ENCODE results near the gene PGM2.

PGM2 gene

DNA sequence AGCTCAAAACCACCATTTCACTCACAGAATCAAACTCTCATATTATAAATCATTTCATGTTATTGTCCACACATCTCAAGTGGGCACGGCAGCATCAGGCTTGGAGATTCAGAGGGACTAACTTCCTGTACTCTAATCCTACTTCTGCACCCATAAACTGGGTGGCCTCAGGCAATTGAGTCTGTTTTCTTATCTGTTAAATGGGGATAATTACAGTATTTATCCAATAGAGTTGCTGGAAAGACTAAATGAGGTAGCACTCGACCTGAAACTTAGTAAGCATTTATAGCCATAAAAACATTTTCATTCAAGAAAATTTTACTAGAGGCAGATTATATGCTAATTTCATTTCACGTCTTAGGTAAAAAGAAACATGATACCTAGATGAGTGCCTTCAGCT is 77.4 kb downstream of the PGM2 start:
- DNase-seq, result no peak

DNA sequence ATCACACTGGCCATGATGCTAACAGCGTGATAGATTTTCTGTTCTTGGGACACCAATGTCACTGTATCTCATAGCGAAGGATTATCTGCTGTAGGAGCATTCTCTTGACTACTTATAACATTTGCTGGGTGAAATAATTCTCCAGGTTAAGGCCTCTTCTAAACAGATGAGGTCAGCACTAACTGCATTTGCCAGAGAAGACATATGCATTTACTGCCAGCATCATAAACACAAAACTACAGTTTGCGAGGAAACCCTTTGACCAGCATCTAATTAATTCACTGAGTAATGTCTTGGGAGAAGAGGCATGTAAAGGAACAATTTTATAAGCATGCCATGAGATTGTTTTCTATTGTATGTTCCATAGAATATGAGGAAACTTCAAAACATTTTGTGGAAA is 78.3 kb downstream of the PGM2 start:
- no peak for DNase-seq

GRCh38 chr4:37905533-37906169 is 79.2 kb downstream of the PGM2 start:
- DNase-seq, result no peak

DNA sequence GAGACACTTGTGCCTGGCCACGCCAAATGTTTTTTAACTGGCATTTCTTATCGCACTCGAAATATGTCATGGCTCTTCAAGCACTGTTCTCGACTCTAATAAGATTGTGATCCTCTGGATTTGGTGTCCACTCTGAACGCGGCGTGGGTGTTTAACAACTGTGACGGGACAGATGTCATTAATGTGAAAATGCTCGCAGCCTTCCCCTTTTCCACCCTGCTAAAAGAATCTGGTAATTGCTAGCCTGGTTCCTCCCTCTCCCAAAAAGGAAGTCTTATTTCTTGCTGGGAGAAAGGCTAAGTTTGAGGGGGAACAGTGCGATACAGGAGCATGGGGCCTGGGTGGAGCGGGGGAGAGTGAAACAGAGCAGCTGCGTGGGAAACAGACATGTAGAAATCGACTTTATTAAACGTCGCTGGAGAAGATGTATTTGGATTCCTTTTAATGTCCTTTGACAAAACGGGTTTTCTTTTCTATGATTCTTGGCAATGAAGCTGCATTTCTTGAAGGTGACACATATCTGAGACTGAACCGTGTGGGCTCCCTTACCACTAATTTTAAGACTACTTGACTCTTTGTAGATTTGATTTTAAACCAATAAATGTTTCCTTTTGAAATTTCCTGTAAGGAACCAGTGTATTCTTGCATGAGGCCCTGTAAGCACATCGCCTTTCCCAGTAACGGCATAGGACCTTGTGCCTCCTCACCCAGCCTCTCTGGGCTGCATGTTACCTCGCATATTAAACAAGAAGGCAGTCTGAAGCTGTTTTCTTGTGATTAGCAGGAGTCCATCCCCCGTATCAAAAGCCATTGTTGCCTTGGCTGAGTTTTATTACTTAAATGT is 82.2 kb downstream of the PGM2 start:
- DNase-seq, result no peak

DNA sequence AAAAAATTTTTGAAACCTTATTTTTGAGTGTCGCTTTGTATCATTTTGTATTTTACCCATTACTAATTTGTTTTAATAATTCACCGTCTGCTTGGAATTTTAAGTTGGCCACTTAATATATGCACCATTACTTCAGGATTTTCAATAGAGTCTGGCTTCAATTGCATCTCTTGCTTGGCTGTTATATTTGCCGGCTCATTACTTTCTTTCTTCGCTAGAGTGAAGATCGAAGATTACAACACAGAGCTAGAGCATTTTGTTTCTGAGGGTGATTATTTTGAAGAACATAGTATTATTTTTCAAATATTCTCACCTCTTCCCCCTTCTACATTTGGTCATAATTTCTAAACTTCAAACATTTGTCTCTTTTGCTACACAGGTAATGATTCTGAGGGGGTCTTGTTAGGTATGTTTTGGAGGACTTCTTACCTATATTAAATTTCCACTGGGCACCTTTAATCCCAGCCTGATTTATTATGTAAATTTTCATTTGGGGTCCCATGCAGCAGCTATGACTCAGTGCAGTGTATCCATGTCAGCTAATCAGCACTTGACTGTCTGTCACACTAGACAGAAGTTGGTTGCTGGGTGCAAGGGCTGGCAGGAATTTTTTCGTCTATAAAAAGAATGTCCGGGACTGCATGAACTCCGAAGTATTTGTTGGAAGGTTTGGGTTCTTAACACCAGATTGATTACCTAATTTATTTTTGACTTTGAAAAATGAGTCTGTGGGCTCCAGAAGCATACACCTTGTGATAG is 83.0 kb downstream of the PGM2 start:
- no peak for DNase-seq

DNA sequence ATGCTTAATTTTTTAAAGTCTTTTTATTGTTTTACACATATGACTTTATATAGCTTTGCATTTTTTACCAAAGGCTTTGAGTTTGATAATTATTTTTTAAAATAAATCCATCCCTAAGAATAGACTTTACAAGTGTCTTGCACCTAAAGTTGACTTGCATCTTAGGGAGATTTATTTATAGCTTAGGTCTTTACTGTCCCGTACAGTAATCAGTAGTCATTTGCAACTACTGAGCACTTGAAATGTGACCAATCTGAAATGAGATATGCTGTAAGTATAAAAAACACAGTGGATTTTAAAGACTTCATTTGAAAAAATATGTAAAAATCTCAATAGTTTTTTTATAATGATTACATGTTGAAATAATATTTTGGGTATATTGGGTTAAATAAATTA is 83.6 kb downstream of the PGM2 start:
- no peak for DNase-seq

All from retina (tissue), 1 donor.